Stomach (tissue), 4 donors: ENCODE measurements around the gene CEP89.
"Not testable (repeated sequence)": the region's sequence is repeated elsewhere in the genome, so short reads cannot be mapped to it uniquely, and the experiment has no call there.

ENCODE experiments used
- EP300 ChIP-seq: sonication (generic); formaldehyde crosslinking; IDR thresholded peaks from one replicate; pipeline ENCODE4 v1.6.1; 2017; ENCODE audit warnings: antibody characterized with exemption
- TF ChIP-seq, protein P1 (sequence below), 7 experiments: fragments of 450-650 bp in 4 of 7; fragments of 200-600 bp in 3 of 7; sonication (generic) in 3 of 7; IDR thresholded peaks; one replicate each; pipeline ENCODE4 v1.5.1; 2016 to 2019; ENCODE audit warnings: antibody characterized with exemption in 7 of 7, control low read depth in 2 of 7, mild to moderate bottlenecking in 1 of 7

DNA sequence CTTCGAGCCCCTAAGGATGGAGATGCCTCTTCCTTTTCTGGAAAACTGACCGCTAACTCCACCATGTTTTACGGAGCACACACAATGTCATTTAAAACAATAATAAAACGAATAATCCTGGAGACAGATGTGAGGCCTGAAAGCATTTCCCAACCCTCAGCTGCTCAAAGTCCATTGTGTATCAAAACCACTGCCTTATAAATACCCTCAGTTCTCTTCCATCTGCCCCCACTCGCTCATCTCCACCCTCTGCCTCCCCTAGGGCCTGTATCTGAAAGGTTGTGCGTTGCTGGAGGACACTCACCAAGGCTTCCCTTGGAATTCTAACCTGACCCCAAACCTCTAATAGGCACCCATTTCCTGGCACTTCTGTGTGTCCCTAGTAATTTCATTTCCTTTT lies 10.7 kb upstream of the CEP89 start:
- not testable (repeated sequence) for TF ChIP-seq EP300
- TF ChIP-seq, protein P1, sequence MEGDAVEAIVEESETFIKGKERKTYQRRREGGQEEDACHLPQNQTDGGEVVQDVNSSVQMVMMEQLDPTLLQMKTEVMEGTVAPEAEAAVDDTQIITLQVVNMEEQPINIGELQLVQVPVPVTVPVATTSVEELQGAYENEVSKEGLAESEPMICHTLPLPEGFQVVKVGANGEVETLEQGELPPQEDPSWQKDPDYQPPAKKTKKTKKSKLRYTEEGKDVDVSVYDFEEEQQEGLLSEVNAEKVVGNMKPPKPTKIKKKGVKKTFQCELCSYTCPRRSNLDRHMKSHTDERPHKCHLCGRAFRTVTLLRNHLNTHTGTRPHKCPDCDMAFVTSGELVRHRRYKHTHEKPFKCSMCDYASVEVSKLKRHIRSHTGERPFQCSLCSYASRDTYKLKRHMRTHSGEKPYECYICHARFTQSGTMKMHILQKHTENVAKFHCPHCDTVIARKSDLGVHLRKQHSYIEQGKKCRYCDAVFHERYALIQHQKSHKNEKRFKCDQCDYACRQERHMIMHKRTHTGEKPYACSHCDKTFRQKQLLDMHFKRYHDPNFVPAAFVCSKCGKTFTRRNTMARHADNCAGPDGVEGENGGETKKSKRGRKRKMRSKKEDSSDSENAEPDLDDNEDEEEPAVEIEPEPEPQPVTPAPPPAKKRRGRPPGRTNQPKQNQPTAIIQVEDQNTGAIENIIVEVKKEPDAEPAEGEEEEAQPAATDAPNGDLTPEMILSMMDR (IDR thresholded peaks at IDR 0.05) = not testable (repeated sequence)
